BE2C (cell line): ENCODE results near the gene UBE2G1.

Experiments
- DNase-seq: peaks from one replicate; pipeline ENCODE4 v3.0.0-alpha.2; 2020
- H3K27me3 ChIP-seq: fragments of 250-450 bp; sonication (Bioruptor Pico); 2 replicates; pipeline ENCODE4 v1.5.1; 2020; ENCODE audit warnings: mild to moderate bottlenecking
- H3K36me3 ChIP-seq: fragments of 250-450 bp; sonication (Bioruptor Pico); 2 replicates; pipeline ENCODE4 v1.5.1; 2020; ENCODE audit warnings: mild to moderate bottlenecking
- H3K4me1 ChIP-seq: fragments of 250-450 bp; sonication (Bioruptor Pico); 2 replicates; pipeline ENCODE4 v1.5.1; 2020
- H3K4me3 ChIP-seq: 2 replicates; pipeline ENCODE4 v1.5.1; 2011; ENCODE audit warnings: low read depth, low read length
- H3K9me3 ChIP-seq: fragments of 250-450 bp; sonication (Bioruptor Pico); 2 replicates; pipeline ENCODE4 v1.5.1; 2020
- TF ChIP-seq, protein P1 (sequence below): IDR thresholded peaks from 2 replicates; pipeline ENCODE4 v1.5.1; 2012; ENCODE audit warnings: mild to moderate bottlenecking, low read depth, low read length

Gene UBE2G1

DNA sequence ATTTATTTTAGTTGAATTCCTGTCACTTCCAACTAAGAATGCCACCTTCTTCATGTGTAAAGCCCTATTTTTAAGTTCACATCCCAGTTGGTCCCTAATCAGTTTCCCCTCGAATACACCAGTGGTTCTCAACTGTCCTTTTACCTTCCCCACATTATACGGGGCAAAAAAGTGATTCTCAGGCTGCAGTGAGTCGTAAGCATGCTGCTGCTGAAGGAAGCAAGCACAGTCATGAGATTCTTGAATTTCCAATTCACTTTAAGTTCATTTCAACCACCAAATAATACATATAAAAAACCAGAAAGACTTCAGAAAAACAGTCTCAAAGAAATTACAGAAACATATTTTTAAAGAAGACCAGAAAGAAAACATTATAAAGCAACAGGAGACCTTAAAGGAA, 47.9 kb downstream of the UBE2G1 start:
- Histone ChIP-seq H3K9me3 (no peaks in the 10 kb centered on the region), H3K4me1 (no peaks in the 10 kb centered on the region), H3K4me3 (no peak overlapping the region), H3K36me3 (no peaks in the 10 kb centered on the region), H3K27me3 (no peaks in the 10 kb centered on the region)
- TF ChIP-seq, protein P1, sequence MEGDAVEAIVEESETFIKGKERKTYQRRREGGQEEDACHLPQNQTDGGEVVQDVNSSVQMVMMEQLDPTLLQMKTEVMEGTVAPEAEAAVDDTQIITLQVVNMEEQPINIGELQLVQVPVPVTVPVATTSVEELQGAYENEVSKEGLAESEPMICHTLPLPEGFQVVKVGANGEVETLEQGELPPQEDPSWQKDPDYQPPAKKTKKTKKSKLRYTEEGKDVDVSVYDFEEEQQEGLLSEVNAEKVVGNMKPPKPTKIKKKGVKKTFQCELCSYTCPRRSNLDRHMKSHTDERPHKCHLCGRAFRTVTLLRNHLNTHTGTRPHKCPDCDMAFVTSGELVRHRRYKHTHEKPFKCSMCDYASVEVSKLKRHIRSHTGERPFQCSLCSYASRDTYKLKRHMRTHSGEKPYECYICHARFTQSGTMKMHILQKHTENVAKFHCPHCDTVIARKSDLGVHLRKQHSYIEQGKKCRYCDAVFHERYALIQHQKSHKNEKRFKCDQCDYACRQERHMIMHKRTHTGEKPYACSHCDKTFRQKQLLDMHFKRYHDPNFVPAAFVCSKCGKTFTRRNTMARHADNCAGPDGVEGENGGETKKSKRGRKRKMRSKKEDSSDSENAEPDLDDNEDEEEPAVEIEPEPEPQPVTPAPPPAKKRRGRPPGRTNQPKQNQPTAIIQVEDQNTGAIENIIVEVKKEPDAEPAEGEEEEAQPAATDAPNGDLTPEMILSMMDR = no peak
- no peak for DNase-seq

DNA sequence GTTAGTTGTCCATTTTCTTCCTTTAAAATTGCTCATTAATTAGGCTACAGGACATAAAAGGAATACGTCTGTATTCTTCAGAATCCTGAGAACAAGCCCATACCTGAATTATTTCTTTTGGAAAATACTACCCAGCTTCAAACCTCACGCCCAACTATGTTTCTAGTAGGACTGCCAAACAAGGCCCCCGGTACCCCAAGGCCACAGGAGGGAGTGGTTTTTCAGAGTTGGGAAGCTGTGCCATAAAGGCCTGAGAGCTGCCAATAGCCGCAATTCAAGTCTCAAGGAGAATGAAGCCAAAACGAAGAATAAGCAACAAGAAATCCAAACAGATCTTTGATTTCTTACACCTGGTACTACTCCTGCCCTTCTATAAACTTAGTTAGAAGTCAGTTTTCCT, 48.3 kb downstream of the UBE2G1 start:
- TF ChIP-seq, protein P1 = no peak
- Histone ChIP-seq H3K4me3 (no peak overlapping the region), H3K27me3 (no peaks in the 10 kb centered on the region), H3K4me1 (no peaks in the 10 kb centered on the region), H3K36me3 (no peaks in the 10 kb centered on the region), H3K9me3 (no peaks in the 10 kb centered on the region)
- no peak for DNase-seq

DNA sequence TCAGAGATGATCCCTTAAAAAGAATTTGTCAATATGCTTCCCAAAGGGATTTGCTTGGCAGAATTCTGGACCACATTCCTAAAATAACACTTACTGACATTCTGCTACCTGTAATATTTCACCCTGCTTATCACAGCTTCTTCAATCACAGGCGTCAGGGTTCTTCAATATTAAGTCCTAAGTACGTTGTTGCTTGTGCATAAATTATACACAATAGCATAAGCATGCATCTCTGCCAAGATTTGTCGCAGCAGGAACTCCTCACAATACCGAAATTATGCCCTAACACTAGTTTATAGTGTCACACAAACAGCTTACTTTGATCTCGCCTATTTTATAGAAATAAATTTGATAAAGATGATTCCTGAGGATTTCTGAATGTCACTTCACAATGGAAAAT, 48.9 kb downstream of the UBE2G1 start:
- Histone ChIP-seq H3K4me1 (no peaks in the 10 kb centered on the region), H3K27me3 (no peaks in the 10 kb centered on the region), H3K36me3 (no peaks in the 10 kb centered on the region), H3K4me3 (no peak overlapping the region), H3K9me3 (no peaks in the 10 kb centered on the region)
- TF ChIP-seq, protein P1 = no peak
- no peak for DNase-seq

DNA sequence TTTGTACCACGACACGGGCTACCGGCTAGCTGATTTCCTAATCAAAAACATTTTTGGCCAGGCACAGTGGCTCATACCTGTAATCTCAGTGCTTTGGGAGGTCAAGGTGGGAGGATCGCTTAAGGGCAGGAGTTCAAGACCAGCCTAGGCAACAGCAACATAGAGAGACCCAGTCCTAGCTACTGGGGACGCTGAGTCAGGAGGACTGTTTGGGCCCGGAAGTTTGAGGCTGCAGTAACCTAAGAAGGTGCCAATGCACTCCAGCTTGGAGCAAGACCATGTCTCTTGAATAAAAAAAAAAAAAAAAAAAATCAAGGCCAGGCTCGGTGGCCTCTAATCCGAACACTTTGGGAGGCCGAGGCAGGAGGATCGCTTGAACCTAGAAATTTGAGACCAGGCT, 49.8 kb downstream of the UBE2G1 start:
- Histone ChIP-seq H3K9me3 (no peaks in the 10 kb centered on the region), H3K36me3 (no peaks in the 10 kb centered on the region), H3K27me3 (no peaks in the 10 kb centered on the region), H3K4me3 (no peak overlapping the region), H3K4me1 (no peaks in the 10 kb centered on the region)
- no peak for DNase-seq
- TF ChIP-seq, protein P1 = no peak

DNA sequence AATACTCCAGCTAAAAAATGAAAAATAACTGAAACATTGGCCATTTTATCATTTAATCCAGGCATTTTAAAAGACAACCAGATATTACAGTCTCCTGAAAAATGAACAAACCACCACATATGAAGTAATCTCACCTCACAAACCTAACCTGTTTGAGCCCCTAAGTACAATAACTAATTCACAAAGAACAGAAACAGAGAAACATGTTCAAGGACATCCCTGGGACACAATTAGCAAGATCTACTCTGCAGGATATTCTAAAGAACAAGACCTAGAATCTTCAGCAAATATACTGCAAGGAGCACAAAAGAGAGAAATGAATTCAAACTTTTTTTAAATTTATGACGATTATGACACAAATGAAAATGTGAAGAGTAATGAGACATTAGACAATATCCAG, 51.9 kb downstream of the UBE2G1 start:
- TF ChIP-seq, protein P1 = no peak

DNA sequence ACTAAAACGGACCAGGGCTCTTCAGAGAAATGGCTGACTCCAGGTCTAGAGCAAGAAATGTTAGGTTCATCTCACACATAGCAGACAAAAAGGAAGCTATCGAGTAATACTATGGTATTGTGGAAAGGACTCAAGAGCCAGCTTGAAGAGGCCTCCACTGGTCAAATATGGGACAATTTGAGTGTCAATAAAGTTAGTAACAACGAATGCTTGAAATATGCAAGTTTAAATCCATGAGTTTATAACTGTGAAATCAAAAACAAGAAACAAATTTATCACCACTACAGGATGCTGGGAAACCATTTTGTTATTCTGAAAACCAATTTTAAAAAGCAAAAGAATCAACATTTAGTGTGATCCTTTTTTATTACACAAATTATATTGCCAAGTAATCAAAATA, 52.3 kb downstream of the UBE2G1 start:
- no peaks in the 10 kb centered on the region for H3K4me1 ChIP-seq
- H3K36me3 ChIP-seq = no peaks in the 10 kb centered on the region
- TF ChIP-seq, protein P1 = no peak

More for the DNA sequence above, 51.9 kb downstream of the UBE2G1 start:
- Histone ChIP-seq H3K9me3 (no peaks in the 10 kb centered on the region), H3K4me3 (no peak overlapping the region), H3K36me3 (no peaks in the 10 kb centered on the region), H3K27me3 (no peaks in the 10 kb centered on the region), H3K4me1 (no peaks in the 10 kb centered on the region)
- DNase-seq = no peak

More for the DNA sequence above, 52.3 kb downstream of the UBE2G1 start:
- Histone ChIP-seq H3K27me3 (no peaks in the 10 kb centered on the region), H3K4me3 (no peak overlapping the region), H3K9me3 (no peaks in the 10 kb centered on the region)
- DNase-seq = no peak
